GM19397 (cell line): ENCODE measurements around the gene HELLS.
"Not testable (repeated sequence)": the region's sequence is repeated elsewhere in the genome, so short reads cannot be mapped to it uniquely, and the experiment has no call there.

Experiments
- ATAC-seq: cut with Tn5 transposase; IDR thresholded peaks from one replicate; pipeline ENCODE4 v1.9.1; 2021; ENCODE audit warnings: mild to moderate bottlenecking, moderate library complexity; ENCODE audit not compliant: unreplicated experiment

The HELLS gene

DNA sequence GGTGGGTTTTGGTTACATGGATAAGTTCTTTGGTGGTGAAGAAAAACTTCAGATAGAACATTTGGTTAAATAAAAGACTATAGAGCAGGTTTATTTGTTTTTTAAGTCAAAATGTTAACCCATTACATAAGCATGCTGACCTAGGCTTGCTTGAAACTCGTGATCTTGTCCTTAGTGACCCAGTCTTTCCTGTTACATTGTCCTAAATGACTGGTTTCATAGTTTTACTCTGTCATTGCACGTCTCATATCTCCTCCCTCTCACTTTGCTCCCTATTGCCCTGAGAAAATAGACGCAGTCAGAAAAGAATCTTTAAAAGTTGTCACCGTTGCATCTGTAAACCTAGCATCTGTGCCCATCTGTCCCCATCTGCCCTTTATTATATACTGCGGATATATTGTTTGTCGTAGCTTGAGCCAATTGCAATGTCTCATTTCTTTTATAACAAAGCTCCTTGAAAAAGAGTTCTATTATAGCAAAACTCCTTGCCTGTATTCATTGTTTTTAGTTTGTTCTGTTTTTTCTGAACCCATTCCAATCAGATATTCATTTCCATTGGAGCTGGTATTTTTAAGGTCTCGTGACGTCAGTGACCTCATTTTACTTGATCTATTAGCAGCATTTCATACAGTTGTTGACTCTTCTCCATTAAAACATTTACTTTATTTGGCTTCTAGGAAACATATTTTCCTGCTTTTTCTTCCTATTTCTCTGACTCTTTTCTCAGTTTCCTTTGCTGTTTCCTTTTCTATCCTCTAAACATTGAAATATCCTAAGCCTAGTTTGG lies 57.3 kb downstream of the HELLS start:
- no peak for ATAC-seq

DNA sequence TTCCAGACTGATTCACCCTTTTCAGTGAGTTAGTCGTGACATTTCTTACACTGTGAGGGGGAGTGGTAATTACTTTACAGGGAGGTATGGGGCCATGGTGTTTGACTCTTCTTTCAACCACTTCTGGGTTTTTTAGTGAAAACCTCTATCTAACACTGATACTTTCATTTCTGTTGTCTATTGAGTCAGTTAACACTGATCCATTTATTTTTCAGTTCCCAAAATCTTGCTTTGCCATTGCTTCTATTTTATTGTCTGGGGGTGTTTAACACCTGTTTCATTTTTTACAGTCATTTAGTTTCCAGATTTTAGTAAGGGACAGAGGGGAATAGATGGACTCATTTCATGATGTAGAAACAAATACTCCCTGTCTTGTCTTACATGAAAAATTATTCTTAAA lies 61.5 kb downstream of the HELLS start:
- ATAC-seq: peak; percentile 76

DNA sequence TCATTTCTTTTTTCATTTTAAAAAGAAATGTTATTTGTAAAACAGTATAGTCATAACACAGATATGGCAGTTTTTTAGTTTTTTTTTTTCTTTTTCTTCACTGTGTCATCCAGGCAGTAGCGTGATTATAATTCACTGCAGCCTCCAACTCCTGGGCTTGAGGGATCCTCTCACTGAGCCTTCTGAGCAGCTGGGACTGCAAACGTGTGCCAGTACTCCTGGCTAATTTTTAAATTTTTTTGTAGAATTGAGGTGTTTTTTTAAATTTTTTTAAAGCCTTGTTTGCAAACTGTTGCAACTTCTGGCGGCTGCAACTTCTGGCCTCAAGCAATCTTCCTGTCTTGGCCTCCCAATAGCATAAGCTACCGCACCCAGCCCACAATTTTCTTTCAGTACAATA lies 63.0 kb downstream of the HELLS start:
- no peak for ATAC-seq

DNA sequence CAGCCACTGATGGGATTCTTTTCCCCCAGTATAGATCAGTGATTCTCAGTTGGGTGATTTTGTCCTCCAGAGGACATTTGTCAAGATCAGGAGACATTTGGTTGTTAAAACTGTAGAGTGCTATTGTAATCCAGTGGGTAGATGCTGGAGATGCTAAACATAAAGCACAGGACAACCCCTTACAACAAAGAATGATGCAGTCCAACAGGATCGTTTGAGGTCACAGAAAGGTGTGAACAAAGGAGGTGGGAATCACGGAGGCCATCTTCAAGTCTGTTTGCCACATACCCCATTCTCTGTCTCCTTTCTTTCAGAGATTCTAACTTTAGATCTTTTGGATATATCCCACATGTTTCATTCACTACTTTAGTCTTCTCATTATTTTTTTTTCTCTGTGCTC lies 69.0 kb downstream of the HELLS start:
- no peak for ATAC-seq

DNA sequence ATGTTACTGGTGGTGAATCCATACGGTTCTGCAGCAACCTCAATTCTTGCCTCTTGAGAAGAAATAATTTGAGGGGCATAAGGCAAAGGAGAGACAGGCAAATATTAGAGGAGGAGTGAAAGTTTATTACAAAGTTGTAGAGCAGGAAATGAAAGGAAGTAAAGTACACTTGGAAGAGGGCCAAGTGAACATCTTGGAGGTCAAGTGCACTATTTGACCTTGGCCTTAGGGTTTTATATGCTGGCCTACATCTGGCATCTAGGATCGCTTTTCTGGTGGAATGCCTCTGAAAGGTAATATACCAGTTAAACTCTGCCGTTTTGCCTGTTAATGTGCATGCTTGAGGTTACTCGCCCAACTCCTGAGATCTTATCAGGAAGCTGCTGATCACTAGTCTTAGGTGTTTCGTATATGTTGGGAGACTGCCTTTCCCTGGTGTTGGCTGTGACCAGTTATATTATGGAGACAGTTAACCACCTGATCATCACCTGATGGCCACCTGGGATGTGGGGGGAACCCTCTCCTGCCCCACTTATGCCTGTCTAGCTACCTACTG lies 71.9 kb downstream of the HELLS start:
- no peak for ATAC-seq

DNA sequence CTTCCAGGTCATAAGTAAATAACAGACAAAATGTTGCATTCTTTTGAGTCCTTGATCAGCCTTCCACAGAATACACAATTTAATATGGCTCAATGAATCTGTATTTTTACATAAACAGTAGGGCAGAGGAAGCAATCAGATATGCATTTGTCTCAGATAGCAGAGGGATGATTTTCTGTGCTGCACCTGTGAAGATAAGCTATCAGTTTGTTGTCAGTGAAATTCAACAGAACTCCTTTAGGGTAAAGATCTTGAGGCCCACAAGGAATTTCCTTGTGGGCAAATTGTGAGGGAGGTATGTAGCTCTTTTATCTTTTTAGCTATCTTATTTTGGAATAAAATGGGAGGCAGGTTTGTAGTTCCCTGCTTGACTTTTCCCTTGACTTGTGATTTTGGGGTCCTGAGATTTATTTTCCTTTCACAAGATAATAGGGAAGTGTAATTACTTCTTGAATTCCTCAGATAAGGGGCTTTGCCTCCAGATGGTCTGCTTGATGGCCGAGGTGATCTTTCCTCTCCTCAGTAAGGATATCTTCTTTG lies 77.1 kb downstream of the HELLS start:
- ATAC-seq: no peak

DNA sequence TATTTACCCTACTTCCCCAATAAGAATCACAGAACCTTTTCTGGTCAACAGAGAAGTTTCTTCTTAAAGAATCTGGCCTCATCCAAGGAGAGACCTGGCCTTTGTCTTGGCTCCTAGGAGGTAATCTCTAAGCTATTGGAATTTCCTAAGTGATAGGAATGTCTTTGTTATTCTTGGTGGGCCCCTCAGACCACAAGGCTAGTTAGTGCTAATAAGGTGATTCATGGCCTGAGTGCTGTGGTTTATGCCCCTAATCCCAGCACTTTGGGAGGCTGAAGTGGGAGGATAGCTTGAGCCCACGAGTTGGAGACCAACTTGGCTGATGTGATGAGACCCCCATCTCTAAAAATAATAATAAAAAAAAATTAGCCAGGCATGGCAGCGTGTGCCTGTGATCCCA lies 78.0 kb downstream of the HELLS start:
- no peak for ATAC-seq

DNA sequence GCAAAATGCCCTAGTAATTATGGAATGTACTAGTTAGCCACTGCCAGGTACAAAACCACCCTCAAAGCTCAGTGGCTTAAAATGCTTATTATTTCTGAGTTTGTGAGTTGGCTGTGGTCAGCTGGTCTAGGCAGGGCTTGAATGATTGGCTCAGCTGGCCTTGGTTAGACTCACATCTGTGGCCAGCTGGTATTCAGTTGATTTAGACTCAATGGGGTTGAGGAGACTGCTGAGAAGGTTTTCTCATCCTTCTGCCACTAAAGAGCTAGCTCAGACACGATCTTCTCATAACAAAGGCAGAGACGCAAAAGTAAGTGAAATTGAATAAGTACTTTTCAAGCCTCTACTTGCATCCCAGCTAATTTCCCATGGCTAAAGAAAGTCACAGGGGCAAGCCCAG lies 80.9 kb downstream of the HELLS start:
- ATAC-seq: no peak

DNA sequence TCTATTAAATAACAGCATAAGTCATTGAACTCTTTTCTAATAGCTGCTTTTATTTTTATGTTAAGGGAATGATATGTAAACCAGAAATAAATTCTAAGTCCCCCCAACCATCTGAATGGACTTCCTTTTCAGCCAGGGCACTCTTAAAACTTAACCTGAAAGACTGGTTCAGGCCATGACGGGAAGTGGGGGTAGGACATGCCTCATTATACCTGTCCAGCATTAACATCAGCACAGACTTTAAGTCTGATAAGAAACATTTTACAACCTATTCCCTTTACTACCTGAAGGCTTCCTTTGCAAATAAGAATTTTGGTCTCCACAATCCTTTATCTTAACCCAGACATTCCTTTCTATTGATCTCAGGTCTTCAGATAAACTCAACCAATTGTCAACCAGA lies 81.9 kb downstream of the HELLS start:
- no peak for ATAC-seq

DNA sequence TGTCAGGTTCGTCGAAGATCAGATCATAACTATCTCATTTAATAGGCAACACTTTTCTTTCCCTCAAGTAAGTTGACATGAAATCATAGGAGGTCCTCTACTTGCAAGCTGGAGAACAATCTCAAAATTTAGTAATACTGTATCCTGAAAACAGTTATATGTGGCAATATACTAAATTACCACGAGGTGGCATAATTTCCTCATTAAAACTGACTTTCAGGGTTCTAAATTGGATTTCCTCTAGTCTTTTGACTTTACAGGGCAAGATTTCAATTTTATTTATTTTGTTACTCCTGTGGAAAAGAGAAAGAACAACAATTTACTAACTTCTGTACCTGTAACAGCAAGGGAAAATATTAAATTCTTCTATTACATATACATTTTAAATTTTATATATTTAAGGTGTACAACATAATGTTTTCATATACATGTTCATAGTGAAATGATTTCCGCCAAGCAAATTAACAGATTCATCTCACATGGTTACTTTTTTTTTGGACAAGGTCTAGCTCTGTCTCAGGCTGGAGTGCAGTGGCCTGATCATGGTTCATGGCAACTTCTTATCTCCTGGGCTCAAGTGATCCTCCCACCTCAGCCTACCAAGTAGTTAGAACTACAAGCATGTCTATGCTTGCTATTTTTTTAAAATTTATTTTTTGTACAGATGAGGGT lies 84.6 kb downstream of the HELLS start:
- no peak for ATAC-seq

DNA sequence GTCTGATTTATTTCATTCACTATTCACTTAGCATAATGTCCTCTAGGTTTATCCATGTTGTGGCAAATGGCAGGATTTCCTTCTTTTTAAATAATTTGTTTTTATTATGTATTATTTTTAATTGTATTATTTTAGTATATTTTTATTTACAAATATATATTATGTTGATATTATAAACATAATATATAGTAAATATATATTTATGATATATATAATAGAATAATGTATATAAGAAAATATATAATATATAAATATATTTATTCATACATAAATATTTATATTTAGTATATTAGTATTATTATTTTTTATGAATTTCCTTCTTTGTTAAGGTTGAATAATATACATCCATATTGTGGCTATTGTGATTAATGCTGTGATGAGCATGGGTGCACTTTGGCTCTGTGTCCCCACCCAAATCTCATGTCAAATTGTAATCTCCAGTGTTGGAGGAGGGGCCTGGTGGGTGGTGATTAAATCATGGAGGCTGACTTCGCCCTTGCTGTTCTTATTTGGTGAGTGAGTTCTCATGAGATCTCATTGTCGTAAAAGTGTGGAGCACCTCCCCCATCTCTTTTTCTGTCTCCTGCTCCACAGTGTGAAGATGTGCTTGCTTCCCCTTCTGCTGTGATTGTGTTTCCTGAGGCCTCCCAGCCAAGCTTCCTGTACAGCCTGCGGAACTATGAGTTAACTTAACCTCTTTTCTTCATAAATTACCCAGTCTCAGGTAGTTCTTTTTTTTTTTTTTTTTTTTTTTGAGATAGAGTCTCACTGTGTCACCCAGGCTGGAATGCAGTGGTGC lies 85.7 kb downstream of the HELLS start:
- ATAC-seq: no peak

DNA sequence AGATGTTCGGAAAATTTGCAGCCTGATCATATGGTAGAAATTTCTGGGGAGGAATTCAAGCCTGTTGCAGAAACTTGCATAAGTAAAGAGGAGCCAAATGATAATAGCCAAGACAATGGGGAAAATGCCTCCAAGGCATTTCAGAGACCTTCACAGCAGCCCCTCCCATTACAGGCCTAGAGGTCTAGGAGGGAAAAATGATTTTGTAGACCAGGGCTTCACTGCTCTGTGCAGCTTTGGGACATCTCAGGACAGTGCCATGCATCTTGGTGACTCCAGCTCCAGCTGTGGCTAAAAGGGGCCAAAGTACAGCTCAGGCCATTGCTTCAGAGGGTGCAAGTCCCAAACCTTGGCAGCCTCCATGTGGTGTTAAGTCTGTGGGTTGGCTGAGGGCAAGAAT lies 87.4 kb downstream of the HELLS start:
- no peak for ATAC-seq

DNA sequence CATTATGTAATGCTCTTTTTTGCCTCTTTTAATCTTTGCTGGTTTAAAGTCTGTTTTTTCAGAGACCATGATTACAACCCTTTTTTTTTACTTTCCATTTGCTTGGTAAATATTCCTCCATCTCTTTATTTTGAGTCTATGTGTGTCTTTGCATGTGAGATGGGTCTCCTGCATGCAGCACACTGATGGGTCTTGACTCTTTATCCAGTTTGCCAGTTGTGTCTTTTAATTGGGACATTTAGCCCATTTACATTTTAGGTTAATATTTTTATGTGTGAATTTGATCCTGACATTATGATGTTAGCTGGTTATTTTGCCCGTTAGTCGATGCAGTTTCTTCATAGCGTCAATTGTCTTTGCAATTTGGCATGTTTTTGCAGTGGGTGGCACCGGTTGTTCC lies 92.5 kb downstream of the HELLS start:
- not testable (repeated sequence) for ATAC-seq

DNA sequence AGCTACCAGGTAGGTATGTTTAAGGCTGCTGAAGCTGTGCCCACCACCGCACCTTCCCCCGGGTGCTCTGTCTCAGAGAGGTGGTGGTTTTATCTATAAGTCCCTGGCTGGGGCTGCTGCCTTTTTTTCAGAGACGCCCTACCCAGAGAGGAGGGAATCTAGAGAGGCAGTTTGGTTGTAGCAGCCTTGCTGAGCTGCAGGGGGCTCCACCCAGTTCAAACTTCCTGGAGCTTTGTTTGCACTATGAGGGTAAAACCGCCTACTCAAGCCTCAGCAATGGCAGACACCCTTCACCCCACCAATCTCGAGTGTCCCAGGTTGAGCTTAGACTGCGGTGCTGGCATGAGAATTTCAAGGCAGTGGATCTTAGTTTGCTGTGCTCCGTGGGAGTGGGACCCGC lies 94.3 kb downstream of the HELLS start:
- no peak for ATAC-seq

DNA sequence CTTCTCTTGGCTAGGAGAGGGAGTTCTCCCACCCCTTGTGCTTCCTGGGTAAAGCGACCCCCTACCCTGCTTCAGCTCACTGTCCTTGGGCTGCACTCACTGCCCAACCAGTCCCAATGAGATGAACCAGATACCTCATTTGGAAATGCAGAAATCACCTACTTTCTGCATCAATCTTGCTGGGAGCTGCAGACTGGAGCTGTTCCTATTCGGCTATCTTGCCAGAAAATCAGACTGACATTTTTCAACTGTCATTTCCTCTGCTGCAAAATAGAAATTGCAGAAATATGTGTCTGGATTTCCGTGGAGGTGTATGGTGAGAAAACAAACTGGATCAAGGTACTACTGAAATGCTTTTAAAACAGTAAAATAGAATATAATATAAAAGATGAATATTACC lies 95.0 kb downstream of the HELLS start:
- no peak for ATAC-seq

DNA sequence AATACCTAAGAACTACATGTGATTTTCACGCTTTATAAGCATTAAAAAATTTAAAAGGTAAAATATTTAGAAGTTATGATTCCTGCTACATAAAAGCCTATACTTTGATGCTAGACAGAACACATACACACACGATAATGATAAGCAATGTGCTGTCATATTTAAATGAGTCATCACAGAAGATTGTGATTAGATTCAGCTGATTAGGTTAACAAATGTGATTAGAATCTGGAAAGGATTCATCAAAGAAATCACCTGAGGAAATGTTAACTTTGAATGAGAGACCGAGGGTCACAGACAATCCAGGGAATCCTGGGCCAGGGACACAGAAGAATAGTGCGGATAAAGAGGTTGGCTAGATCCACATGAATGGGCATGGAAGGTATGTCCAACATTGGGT lies 95.9 kb downstream of the HELLS start:
- no peak for ATAC-seq

DNA sequence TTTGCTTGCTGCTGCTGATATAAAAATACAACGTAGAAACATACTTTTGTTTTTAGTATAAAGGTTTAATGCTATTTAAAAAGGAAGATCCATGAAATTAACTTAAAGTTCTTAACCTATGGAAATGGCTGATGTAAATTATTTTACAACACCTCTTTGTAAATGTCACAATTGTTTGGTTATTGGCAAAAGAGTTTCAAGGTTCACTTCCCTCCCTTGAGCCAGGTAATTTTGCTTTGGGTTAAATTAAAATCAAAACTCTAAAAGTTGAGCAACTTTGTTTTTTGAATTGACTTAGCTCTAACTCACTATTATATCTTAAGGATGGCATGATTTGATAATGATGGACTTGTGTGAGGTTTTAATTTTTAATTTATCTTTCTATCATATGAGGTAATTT lies 98.8 kb downstream of the HELLS start:
- no peak for ATAC-seq

DNA sequence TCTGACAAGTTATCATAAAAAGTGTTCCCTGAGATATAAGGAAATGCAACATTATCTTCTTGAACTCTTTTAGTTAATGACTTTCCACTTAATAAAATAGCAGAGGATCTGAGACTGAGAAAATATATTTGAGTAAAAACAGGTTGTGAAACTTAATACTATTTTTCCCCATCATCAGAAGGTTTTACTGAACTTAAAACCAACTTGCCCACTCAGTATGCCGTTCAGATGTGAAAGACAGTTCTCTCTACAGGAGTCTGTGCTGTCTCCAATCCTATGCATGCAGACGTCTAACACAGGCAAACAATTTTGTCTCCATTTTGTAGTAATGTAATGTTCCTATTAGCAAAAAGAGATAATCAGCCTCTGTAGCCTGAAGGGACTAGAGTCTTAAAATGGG lies 99.7 kb downstream of the HELLS start:
- ATAC-seq: no peak
